ENCODE results near the gene EIF5A2. TPM values are rescaled to one million over a fixed set of nuclear protein-coding genes. Genes with fewer than 3 reads are reported as not detected.

EIF5A2 gene
- total RNA-seq, 1 donor from 2014 or later = 4.2 TPM

GRCh38 chr3:170869645-170870593, 38.5 kb downstream of the EIF5A2 start, which contains the start of gene RPL22L1:
Gene RPL22L1, minus strand, starts transcription at chr3:170870195. Its CDS starts 28 bp downstream, at chr3:170870167.
- TF ChIP-seq CTCF (conservative IDR thresholded peaks at IDR 0.05; ENCODE audit: low read depth, low read length) = no peak
- H3K4me3 ChIP-seq (ENCODE audit: low read depth, low read length) = peak within 1 kb of the TSS; percentile 89
- DNase-seq (ENCODE audit: low read depth) = peak; percentile 61

GRCh38 chr3:170869239-170869590, 39.2 kb downstream of the EIF5A2 start:
- no peak for DNase-seq (ENCODE audit: low read depth)
- no peak for TF ChIP-seq CTCF (conservative IDR thresholded peaks at IDR 0.05; ENCODE audit: low read depth, low read length)

GRCh38 chr3:170868577-170869238, 39.7 kb downstream of the EIF5A2 start:
- no peak for TF ChIP-seq CTCF (conservative IDR thresholded peaks at IDR 0.05; ENCODE audit: low read depth, low read length)
- H3K4me3 ChIP-seq (ENCODE audit: low read depth, low read length) = peak overlapping the region; percentile 89
- no peak for DNase-seq (ENCODE audit: low read depth)

More at GRCh38 chr3:170869239-170869590, 39.2 kb downstream of the EIF5A2 start:
- H3K4me3 ChIP-seq (ENCODE audit: low read depth, low read length) = peak overlapping the region; percentile 89

- no peak for DNase-seq (ENCODE audit: low read depth)
- TF ChIP-seq CTCF (conservative IDR thresholded peaks at IDR 0.05; ENCODE audit: low read depth, low read length) = no peak
- H3K4me3 ChIP-seq (ENCODE audit: low read depth, low read length) = peak overlapping the region; percentile 1
Observed at GRCh38 chr3:170867143-170867937, 41.1 kb downstream of the EIF5A2 start.

- no peak for DNase-seq (ENCODE audit: low read depth)
- no peak for TF ChIP-seq CTCF (conservative IDR thresholded peaks at IDR 0.05; ENCODE audit: low read depth, low read length)
- H3K4me3 ChIP-seq (ENCODE audit: low read depth, low read length) = no peak overlapping the region
Observed at GRCh38 chr3:170866499-170866898, 41.9 kb downstream of the EIF5A2 start.

- TF ChIP-seq CTCF (conservative IDR thresholded peaks at IDR 0.05; ENCODE audit: low read depth, low read length) = no peak
- no peak overlapping the region for H3K4me3 ChIP-seq (ENCODE audit: low read depth, low read length)
- DNase-seq (ENCODE audit: low read depth) = no peak
Observed at GRCh38 chr3:170865209-170866094, 43.0 kb downstream of the EIF5A2 start.
